SU-DHL-6 (cell line): Measurements from ENCODE around the gene TNFRSF18.

Source experiments
- H2AFZ ChIP-seq: fragments of 200-600 bp; sonication (generic); 2 replicates; pipeline ENCODE4 v1.6.1; 2014; ENCODE audit warnings: low read depth, mild to moderate bottlenecking, moderate library complexity, mixed read lengths, antibody characterized with exemption, low read length; ENCODE audit not compliant: severe bottlenecking
- H3F3A ChIP-seq: fragments of 200-600 bp; shearing (Covaris generic); 2 replicates; pipeline ENCODE4 v1.6.0; 2016; ENCODE audit warnings: antibody characterized with exemption, mild to moderate bottlenecking; ENCODE audit not compliant: insufficient read depth
- H3K27ac ChIP-seq: fragments of 200-600 bp; sonication (generic); 2 replicates; pipeline ENCODE4 v1.5.1; 2016; ENCODE audit warnings: low read depth, mild to moderate bottlenecking, low read length, moderate library complexity, mixed read lengths
- H3K27me3 ChIP-seq: fragments of 200-600 bp; sonication (generic), shearing (Covaris generic); 2 replicates; pipeline ENCODE4 v1.6.0; 2014; ENCODE audit warnings: mild to moderate bottlenecking, low read length
- H3K36me3 ChIP-seq: fragments of 200-600 bp; sonication (generic); 2 replicates; pipeline ENCODE4 v1.6.1; 2014; ENCODE audit warnings: mild to moderate bottlenecking, low read length, mixed read lengths
- H3K4me2 ChIP-seq: fragments of 300-600, 200-600 bp; shearing (Covaris generic), sonication (generic); 2 replicates; pipeline ENCODE4 v1.6.0; 2014; ENCODE audit warnings: low read length, low read depth, mild to moderate bottlenecking; ENCODE audit not compliant: poor library complexity, severe bottlenecking
- H3K4me3 ChIP-seq: fragments of 200-600 bp; sonication (generic); 2 replicates; pipeline ENCODE4 v1.5.1; 2014; ENCODE audit warnings: antibody characterized with exemption, low read length, mild to moderate bottlenecking, mixed read lengths; ENCODE audit not compliant: insufficient read depth, poor library complexity, severe bottlenecking
- H3K79me2 ChIP-seq: fragments of 200-600 bp; sonication (generic); 2 replicates; pipeline ENCODE4 v1.6.1; 2014; ENCODE audit warnings: mild to moderate bottlenecking, low read length, moderate library complexity; ENCODE audit not compliant: insufficient read depth
- H3K9ac ChIP-seq: fragments of 200-600 bp; sonication (generic); 2 replicates; pipeline ENCODE4 v1.7.0; 2014; ENCODE audit warnings: mild to moderate bottlenecking, low read length
- H3K9me2 ChIP-seq: fragments of 200-600 bp; sonication (generic); replicated peaks from 2 replicates; pipeline ENCODE4 v1.6.1; 2014; ENCODE audit warnings: low read length; ENCODE audit not compliant: insufficient read depth
- H3K9me3 ChIP-seq: fragments of 200-600 bp; sonication (generic); 2 replicates; pipeline ENCODE4 v1.6.1; 2014; ENCODE audit warnings: low read length, mixed read lengths; ENCODE audit not compliant: insufficient read depth
- H4K20me1 ChIP-seq: fragments of 200-600 bp; sonication (generic); 2 replicates; pipeline ENCODE4 v1.6.1; 2014; ENCODE audit warnings: low read depth, mild to moderate bottlenecking, antibody characterized with exemption, low read length, moderate library complexity, mixed read lengths
- EZH2phosphoT487 ChIP-seq: fragments of 200-600 bp; sonication (generic), shearing (Covaris generic); conservative IDR thresholded peaks from 2 replicates; pipeline ENCODE4 v1.6.1; 2018; ENCODE audit warnings: mild to moderate bottlenecking, antibody characterized with exemption, low read length, moderate library complexity, mixed read lengths
- TF ChIP-seq, protein P1 (sequence below): fragments of 200-600 bp; sonication (generic); IDR thresholded peaks from one replicate; pipeline ENCODE4 v1.5.1; 2017; ENCODE audit warnings: antibody characterized with exemption, mild to moderate bottlenecking, low read length, moderate library complexity; ENCODE audit not compliant: insufficient read depth, poor library complexity, severe bottlenecking

The TNFRSF18 gene

GRCh38 chr1:1228596-1229321 lies 22.4 kb upstream of the TNFRSF18 start:
- peaks cover 42% of the 10 kb centered on the region for H3K79me2 ChIP-seq
- H4K20me1 ChIP-seq = no peaks in the 10 kb centered on the region
- no peaks in the 10 kb centered on the region for H3K36me3 ChIP-seq
- no peak overlapping the region for H3K9ac ChIP-seq
- no peak overlapping the region for H3K27ac ChIP-seq
- H3F3A ChIP-seq = no peaks in the 10 kb centered on the region
- TF ChIP-seq, protein P1, sequence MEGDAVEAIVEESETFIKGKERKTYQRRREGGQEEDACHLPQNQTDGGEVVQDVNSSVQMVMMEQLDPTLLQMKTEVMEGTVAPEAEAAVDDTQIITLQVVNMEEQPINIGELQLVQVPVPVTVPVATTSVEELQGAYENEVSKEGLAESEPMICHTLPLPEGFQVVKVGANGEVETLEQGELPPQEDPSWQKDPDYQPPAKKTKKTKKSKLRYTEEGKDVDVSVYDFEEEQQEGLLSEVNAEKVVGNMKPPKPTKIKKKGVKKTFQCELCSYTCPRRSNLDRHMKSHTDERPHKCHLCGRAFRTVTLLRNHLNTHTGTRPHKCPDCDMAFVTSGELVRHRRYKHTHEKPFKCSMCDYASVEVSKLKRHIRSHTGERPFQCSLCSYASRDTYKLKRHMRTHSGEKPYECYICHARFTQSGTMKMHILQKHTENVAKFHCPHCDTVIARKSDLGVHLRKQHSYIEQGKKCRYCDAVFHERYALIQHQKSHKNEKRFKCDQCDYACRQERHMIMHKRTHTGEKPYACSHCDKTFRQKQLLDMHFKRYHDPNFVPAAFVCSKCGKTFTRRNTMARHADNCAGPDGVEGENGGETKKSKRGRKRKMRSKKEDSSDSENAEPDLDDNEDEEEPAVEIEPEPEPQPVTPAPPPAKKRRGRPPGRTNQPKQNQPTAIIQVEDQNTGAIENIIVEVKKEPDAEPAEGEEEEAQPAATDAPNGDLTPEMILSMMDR = no peak
- TF ChIP-seq EZH2phosphoT487 = no peak
- no peaks in the 10 kb centered on the region for H3K27me3 ChIP-seq
- no peaks in the 10 kb centered on the region for H3K9me3 ChIP-seq
- H3K9me2 ChIP-seq = no peaks in the 10 kb centered on the region
- no peak overlapping the region for H3K4me3 ChIP-seq
- no peak overlapping the region for H3K4me2 ChIP-seq
- no peak overlapping the region for H2AFZ ChIP-seq

DNA sequence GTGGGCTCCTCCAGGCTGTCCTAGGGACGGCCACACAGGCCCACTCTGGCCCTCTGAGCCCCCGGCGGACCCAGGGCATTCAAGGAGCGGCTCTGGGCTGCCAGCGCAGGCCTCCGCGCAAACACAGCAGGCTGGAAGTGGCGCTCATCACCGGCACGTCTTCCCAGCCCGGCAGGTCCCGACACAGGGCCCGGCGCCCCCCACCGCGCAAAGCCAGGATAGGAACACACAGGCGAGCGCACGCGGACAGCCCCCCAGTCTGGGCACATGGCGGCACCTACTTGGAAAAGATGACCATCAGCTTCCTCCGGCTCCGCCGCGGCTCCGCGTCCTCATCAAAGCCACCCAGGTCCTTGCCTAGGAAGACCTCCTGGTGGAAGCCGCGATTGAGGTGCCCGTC lies 21.8 kb upstream of the TNFRSF18 start:
- Histone ChIP-seq H3K4me2 (no peak overlapping the region), H3K27me3 (no peaks in the 10 kb centered on the region), H3K9me2 (no peaks in the 10 kb centered on the region), H3F3A (no peaks in the 10 kb centered on the region), H2AFZ (no peak overlapping the region), H3K36me3 (no peaks in the 10 kb centered on the region), H3K4me3 (no peak overlapping the region), H3K27ac (no peak overlapping the region), H3K9me3 (no peaks in the 10 kb centered on the region), H3K79me2 (peaks cover 42% of the 10 kb centered on the region), H4K20me1 (no peaks in the 10 kb centered on the region), H3K9ac (no peak overlapping the region)
- TF ChIP-seq, protein P1 = no peak
- TF ChIP-seq EZH2phosphoT487 = no peak

DNA sequence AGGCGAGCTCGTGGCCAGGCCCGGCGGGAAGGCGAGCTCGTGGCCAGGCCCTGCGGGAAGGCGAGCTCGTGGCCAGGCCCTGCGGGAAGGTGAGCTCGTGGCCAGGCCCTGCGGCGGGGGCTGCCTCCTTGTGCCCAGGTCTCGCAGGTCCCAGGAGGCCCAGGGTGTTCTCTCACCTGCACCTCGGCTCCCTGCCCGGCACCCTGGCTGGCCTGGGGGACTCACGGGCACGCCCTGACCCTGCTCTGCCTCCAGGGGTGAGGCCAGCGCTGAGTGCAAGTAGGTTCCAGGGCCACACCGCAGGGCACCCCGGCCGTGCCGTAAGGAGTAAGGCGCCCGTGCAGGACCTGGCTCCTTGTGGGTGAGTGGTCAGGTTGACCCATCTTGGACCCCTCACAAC lies 21.0 kb upstream of the TNFRSF18 start:
- H3K27ac ChIP-seq = no peak overlapping the region

More for the DNA sequence above, 21.0 kb upstream of the TNFRSF18 start:
- no peak overlapping the region for H2AFZ ChIP-seq
- no peak for TF ChIP-seq EZH2phosphoT487
- TF ChIP-seq, protein P1 = no peak
- H3F3A ChIP-seq = no peaks in the 10 kb centered on the region
- H3K27me3 ChIP-seq = no peaks in the 10 kb centered on the region
- H3K9me3 ChIP-seq = no peaks in the 10 kb centered on the region
- H4K20me1 ChIP-seq = no peaks in the 10 kb centered on the region
- no peak overlapping the region for H3K4me2 ChIP-seq
- no peaks in the 10 kb centered on the region for H3K36me3 ChIP-seq
- no peak overlapping the region for H3K9ac ChIP-seq
- no peak overlapping the region for H3K4me3 ChIP-seq
- peaks cover 42% of the 10 kb centered on the region for H3K79me2 ChIP-seq
- H3K9me2 ChIP-seq = no peaks in the 10 kb centered on the region
